HG02798 (cell line): Measurements from ENCODE around the gene PRXL2B.
"Not testable (repeated sequence)": the region's sequence is repeated elsewhere in the genome, so short reads cannot be mapped to it uniquely, and the experiment has no call there.

Source experiments
- ATAC-seq: cut with Tn5 transposase; IDR thresholded peaks from one replicate; pipeline ENCODE4 v1.9.1; 2021; ENCODE audit warnings: mild to moderate bottlenecking; ENCODE audit not compliant: unreplicated experiment, poor library complexity

PRXL2B gene

GRCh38 chr1:2561898-2562895 lies 24.4 kb upstream of the PRXL2B start:
- ATAC-seq, result no peak

DNA sequence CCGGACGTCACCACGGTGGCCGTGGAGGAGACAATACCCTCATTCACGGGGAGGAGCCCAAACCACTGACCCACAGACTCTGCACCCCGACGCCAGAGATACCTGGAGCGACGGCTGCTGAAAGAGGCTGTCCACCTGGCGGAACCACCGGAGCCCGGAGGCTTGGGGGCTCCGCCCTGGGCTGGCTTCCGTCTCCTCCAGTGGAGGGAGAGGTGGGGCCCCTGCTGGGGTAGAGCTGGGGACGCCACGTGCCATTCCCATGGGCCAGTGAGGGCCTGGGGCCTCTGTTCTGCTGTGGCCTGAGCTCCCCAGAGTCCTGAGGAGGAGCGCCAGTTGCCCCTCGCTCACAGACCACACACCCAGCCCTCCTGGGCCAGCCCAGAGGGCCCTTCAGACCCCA lies 23.4 kb upstream of the PRXL2B start:
- no peak for ATAC-seq

DNA sequence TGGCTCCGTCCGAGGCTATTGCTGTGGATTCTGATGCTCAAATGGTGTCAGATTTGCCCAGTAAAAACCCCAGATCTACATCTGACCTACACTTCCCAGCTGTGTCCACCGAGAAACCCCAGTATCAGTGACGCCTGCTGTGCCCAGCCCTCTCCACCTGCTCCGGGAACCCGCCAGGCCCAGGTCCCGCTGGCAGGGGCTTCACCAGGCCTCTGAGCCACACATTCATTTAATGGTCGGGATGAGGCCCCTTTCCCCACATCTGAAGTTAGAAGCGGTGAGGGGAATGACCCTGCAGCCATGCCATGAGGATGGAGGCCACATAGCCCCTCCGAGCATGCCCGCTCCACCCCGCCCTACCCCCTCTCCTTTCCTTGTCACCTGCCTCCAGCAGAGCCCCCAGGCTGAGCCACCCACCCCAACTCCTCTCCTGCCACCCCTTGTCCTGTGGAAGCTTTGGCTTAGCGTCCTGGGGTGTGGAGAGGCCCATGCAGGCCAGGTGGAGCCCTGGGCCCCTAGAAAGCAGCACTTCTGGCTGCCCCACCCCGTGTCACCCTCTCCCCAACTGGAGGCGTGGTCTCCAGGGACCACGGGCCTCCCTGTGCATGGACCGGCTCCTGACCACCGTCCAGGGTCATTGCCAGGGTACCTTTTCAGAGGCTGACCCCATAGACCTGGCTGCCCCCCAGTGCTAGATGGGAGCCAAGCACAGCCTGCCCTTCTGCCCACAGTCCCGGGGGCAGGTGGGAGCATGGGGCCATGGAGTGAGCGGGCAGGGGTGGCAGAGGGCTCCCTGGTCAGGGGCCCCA lies 22.4 kb upstream of the PRXL2B start:
- no peak for ATAC-seq

DNA sequence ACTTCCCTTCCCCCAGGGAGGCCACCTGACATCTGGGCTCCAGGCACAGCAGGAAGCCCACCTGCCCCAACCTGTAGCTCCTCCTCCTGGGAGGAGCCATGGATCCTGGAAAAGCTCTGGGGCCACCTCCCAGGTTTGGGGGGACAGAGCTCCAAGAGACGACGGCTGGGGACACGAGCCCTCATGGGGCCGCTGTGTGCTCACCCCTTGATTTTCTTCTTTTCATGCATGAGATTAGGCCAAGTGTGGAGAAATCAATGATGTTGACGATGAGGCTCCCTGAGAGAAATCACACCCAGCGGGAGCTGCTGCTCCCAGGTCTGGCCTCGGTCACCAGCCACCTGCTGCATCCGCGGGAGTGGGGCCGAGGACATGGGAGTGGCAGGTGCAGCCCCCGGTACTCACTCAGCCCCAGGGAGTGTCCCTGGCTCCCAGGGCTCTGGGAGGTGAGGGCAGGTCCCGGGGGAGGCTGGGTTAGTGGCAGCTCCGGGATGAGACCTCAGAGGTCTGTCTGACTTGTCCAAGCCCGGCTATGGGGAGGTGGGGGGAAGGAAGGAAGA lies 21.7 kb upstream of the PRXL2B start:
- ATAC-seq, result no peak

DNA sequence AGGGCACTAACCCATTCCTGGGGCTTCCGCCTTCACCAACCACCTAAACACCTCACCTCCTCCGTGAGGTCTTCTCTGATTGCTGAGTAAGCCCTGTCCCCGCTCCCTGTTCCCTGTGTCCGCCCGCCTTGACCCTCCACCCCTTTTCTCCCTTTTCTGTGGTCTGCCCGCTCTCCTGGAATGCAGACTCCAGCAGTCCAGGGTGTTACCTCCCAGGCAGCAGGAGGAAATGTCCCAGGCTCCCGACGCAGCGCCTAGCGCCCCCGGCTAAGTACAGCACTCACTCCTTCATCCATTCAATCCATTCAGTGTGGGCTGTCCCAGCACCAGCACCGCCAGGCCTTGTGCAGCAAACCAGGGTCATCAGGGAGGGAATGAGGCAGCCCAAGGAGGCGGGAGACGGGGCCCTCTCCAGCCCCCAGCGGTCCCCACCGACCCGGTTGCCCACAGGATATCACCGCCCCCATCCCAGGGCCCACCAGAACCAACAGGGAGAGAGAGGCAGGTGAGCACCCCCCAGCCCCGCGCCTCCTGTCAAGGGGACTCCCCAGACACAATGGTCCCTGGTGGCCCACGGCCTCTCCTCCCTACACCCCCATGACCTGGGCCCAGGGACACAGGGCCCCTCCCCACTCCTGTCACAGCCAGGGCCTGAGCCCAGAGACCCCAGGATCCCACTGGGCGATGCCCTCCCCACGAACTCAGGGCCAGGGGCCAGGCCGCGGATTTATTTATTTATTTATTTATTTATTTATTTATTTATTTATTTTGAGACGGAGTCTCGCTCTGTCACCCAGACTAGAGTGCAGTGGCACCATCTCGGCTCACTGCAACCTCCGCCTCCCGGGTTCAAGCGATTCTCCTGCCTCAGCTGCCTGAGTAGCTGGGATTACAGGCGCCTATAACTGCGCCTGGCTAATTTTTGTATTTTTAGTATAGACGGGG lies 20.2 kb upstream of the PRXL2B start:
- no peak for ATAC-seq

GRCh38 chr1:2567083-2567679 lies 19.4 kb upstream of the PRXL2B start:
- ATAC-seq, result no peak

- not testable (repeated sequence) for ATAC-seq
Observed at GRCh38 chr1:2568187-2568816, 18.3 kb upstream of the PRXL2B start.

- no peak for ATAC-seq
Observed at GRCh38 chr1:2569060-2569459, 17.5 kb upstream of the PRXL2B start.

DNA sequence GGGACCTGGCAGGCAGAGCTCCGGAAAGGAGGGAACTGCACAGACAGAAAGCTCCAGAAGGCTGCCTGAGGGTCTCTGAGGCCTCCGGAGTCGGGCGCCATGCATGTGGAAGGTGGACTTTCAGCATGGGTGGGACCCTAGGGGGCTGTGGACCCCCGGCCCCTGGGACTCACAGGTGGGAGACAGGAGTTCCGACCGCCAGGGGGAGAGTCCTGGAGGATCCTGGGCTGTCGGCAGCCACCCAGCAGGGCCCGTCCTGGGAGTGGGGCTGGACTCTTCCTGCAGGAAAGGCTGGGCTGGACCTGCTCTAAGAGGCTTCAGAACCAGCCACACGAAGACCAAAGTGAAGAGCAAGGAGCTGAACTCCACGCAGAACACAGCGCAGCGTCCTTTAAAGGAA lies 16.9 kb upstream of the PRXL2B start:
- not testable (repeated sequence) for ATAC-seq

GRCh38 chr1:2570332-2570731 lies 16.2 kb upstream of the PRXL2B start:
- no peak for ATAC-seq

GRCh38 chr1:2571348-2571747 lies 15.2 kb upstream of the PRXL2B start:
- no peak for ATAC-seq

- ATAC-seq, result no peak
Observed at GRCh38 chr1:2573250-2573920, 13.2 kb upstream of the PRXL2B start.

DNA sequence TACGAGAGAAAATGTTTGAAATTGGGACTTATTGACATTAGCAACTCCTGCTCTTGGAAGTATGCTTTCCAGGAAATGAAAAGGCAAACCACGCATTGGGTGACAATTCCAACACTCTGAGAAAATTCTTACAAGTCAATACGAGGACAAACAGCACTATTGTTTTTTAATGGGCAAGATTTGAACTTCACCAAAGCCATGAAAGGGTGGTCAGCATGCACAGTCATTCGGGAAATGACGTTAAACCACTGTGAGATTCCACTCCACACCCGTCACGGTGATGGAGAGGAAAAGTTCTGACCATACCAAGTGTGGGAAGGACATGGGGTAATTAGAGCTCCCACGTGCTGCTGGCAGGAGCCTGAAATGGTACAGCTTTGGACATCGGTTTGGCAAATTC lies 12.2 kb upstream of the PRXL2B start:
- ATAC-seq, result no peak

DNA sequence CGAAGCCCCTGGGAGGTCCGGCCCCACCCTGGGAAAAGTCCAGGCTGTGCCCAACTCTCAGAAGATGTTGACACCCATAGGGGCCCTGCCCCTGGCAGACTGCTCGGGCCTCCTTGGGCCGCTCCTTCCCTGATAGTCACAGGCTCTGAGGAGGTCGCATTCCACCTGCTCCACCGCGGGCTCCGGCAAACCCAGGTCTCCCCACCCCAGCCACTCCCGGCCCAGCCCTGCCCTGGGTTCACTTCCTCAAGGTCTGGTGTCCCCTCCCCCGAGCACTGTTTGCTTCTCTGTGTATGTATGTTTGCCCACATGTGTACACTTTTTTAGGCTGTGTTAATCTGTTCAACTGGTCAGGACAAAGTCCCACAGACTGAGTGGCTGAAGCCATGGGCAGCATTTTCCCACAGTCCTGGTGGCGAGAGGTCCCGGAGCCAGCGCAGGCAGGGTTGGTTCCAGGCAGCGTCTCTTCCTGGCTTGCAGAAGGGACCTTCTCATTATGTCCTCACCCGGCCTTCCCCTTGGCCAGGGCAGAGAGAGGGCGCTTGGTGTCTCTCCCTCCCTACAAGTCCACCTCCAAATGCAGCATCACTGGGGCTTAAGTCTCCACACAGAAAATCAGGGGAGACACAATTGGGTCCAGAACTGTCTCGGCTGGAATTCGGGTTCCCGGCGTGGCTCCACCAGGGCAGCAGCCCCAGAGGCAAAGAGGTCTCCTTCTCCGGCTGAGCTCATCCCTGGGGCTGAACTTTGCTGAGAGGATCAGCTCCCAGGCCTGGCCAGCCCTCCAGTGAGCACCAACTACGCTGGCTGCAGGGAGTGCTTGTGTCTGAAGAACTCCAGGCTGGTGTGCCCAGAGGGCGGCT lies 10.5 kb upstream of the PRXL2B start:
- no peak for ATAC-seq

GRCh38 chr1:2577565-2578075 lies 9.0 kb upstream of the PRXL2B start:
- ATAC-seq, result peak; percentile 53

GRCh38 chr1:2578758-2579118 lies 7.8 kb upstream of the PRXL2B start:
- ATAC-seq, result no peak

DNA sequence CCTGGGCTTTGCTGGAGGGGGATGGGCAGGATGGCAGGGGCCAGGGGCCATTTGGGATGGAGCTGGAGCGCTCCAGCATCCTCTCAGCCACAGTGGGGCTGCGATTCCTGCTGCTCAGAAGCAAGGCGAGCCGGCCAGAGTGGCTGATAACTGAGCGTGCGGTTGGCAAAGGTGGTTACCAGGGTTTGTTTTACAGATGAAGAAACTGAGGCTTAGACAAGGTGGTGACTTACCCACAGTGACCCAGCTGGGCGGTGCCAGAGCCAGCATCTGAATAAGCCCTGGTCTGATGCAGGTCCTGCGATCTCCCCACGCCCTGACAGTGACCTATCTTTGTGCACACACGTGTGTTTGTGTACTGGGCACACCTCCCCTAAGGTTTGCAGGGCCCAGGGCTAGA lies 5.9 kb upstream of the PRXL2B start:
- ATAC-seq, result no peak
